ENCODE data around the gene KCNT1. TPM values are rescaled to one million over a fixed set of nuclear protein-coding genes. Genes with fewer than 3 reads are reported as not detected.

KCNT1 gene
- total and polyA plus RNA-seq, 9 donors: 3.2 to 13.1 (median 8.2) TPM

DNA sequence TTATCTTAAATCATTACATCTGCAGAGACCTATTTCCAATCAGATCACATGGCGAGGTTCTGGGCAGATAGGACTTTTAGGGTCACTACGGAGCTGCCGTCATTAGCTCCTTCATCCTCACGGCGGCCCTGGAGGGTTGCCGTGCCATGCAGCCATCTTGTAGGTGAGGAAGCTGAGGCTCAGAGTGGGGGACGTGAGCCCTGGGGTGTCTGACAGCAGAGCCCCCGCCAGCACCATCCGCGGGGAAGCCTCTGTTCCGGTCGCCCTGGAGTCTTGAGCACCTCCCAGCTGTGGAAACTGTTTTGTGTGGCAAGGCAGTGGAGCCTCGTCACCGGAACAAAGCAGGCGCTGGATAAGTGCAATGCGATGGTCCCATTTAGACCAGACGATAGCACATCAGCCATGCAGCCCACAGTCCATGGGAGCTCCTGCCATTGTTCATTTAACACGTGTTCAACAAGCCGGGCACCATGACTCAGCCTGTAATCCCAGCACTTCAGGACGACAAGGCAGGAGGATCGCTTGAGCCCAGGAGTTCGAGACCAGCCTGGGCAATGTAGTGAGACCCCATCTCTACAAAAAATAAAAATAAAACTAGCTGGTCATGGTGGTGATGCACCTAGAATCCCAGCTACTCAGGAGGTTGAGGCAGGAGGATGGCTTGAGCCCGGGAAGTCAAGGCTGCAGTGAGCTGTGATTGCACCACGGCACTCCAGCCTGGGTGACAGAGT lies 61.9 kb downstream of the KCNT1 start:
- H3K4me1 ChIP-seq (ENCODE audit: control insufficient read depth, insufficient read depth, low read length): peaks cover 19% of the 10 kb centered on the region
- no peak overlapping the region for H3K27ac ChIP-seq (ENCODE audit: low read length)
- H3K4me3 ChIP-seq (ENCODE audit: low read length): no peak overlapping the region
- DNase-seq: no peak
- peaks cover under 1% of the 10 kb centered on the region for H3K36me3 ChIP-seq (ENCODE audit: control insufficient read depth, insufficient read depth, low read length)
- no peaks in the 10 kb centered on the region for H3K27me3 ChIP-seq (ENCODE audit: control insufficient read depth, insufficient read depth, low read length)
- WGBS (ENCODE audit: insufficient coverage): 81% methylated on average over 22 of the region's 24 CpGs
- peaks cover 20% of the 10 kb centered on the region for H3K9me3 ChIP-seq (replicated peaks; ENCODE audit: control insufficient read depth, low read depth, low read length)

DNA sequence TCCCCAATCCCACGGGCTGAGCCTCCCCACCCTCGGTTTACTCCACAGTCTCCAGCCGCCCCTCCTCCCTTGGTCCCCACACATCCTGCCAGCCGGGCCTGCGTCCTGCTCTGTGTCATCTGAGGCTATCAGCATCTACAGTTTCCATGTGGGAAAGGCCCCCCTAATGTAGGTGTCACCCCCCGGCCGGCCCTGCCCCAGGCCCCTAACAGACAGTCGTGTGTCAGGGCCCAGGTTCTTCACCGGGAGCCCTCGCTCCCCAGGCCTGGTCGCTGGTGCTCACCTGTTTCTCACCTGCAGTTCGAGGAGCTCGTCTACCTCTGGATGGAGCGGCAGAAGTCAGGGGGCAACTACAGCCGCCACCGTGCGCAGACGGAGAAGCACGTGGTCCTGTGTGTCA lies 62.7 kb downstream of the KCNT1 start:
- peaks cover 20% of the 10 kb centered on the region for H3K9me3 ChIP-seq (replicated peaks; ENCODE audit: control insufficient read depth, low read depth, low read length)
- H3K36me3 ChIP-seq (ENCODE audit: control insufficient read depth, insufficient read depth, low read length): no peaks in the 10 kb centered on the region
- 88% methylated on average over 19 of the region's 19 CpGs for WGBS (ENCODE audit: insufficient coverage)
- H3K27ac ChIP-seq (ENCODE audit: low read length): no peak overlapping the region
- H3K4me3 ChIP-seq (ENCODE audit: low read length): no peak overlapping the region
- no peak for DNase-seq
- H3K4me1 ChIP-seq (ENCODE audit: control insufficient read depth, insufficient read depth, low read length): peaks cover 11% of the 10 kb centered on the region
- no peaks in the 10 kb centered on the region for H3K27me3 ChIP-seq (ENCODE audit: control insufficient read depth, insufficient read depth, low read length)

DNA sequence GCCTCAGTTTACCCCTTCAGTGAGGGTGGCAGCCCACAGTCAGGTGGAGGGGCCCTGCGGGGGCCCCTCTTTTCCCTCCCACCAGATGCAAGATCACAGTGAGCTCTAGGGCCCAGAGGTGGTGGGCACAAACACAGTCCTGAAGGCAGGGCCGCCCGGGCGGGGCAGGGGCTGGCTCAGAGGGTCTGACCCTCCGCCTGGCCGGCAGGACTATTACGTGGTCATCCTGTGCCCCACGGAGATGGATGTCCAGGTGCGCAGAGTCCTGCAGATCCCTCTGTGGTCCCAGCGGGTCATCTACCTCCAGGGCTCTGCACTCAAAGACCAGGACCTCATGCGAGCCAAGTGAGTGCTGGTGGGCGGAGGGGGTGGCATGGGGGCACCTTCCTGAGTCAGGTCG lies 63.4 kb downstream of the KCNT1 start:
- no peaks in the 10 kb centered on the region for H3K36me3 ChIP-seq (ENCODE audit: control insufficient read depth, insufficient read depth, low read length)
- peaks cover 10% of the 10 kb centered on the region for H3K4me1 ChIP-seq (ENCODE audit: control insufficient read depth, insufficient read depth, low read length)
- 97% methylated on average over 13 of the region's 13 CpGs for WGBS (ENCODE audit: insufficient coverage)
- no peak for DNase-seq
- H3K9me3 ChIP-seq (replicated peaks; ENCODE audit: control insufficient read depth, low read depth, low read length): peaks cover 20% of the 10 kb centered on the region
- no peak overlapping the region for H3K4me3 ChIP-seq (ENCODE audit: low read length)
- no peak overlapping the region for H3K27ac ChIP-seq (ENCODE audit: low read length)
- H3K27me3 ChIP-seq (ENCODE audit: control insufficient read depth, insufficient read depth, low read length): no peaks in the 10 kb centered on the region

DNA sequence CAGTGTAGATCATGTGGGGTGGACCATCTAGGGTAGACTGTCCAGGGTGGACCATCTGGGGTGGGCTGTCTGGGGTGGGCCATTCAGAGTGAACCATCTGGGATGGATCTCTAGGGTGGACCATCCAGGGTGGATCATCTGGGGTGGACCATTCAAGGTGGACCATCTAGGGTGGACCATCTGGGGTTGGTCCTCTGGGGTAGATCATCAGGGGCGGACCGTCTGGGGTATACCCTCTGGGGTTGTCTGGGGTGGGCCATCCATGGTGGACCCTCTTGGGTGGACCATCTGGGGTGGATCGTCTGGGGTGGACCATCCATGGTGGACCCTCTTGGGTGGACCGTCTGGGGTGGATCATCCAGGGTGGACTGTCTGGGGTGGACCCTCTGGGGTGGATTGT lies 64.3 kb downstream of the KCNT1 start:
- Histone ChIP-seq H3K36me3 (ENCODE audit: control insufficient read depth, insufficient read depth, low read length) (no peaks in the 10 kb centered on the region), H3K27me3 (ENCODE audit: control insufficient read depth, insufficient read depth, low read length) (no peaks in the 10 kb centered on the region), H3K27ac (ENCODE audit: low read length) (no peak overlapping the region), H3K4me3 (ENCODE audit: low read length) (no peak overlapping the region), H3K9me3 (replicated peaks; ENCODE audit: control insufficient read depth, low read depth, low read length) (peaks cover 20% of the 10 kb centered on the region), H3K4me1 (ENCODE audit: control insufficient read depth, insufficient read depth, low read length) (peaks cover 10% of the 10 kb centered on the region)
- DNase-seq: no peak
- 91% methylated on average over 4 of the region's 4 CpGs for WGBS (ENCODE audit: insufficient coverage)

DNA sequence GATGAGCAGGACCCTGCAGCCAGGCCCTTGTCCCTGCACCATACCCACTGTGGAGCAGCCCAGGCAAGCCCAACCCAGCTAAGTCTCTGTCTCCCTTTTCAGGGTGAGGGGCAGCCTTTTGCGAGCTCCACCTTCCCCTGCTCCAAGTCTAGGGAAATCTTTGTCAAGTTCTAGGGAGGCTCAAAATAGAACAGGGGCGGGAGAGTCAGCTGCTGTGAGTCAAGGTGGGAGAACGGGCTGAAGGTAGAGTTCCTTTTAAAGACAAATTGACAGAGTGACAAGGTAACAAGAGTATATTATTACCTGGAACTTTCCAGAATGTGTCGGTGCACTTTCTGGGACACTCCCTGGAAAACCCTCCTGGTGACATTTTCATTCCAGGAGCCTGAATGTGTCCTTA lies 64.7 kb downstream of the KCNT1 start:
- H3K9me3 ChIP-seq (replicated peaks; ENCODE audit: control insufficient read depth, low read depth, low read length): peaks cover 20% of the 10 kb centered on the region
- no peaks in the 10 kb centered on the region for H3K36me3 ChIP-seq (ENCODE audit: control insufficient read depth, insufficient read depth, low read length)
- H3K4me3 ChIP-seq (ENCODE audit: low read length): no peak overlapping the region
- WGBS (ENCODE audit: insufficient coverage): 87% methylated on average over 2 of the region's 4 CpGs
- DNase-seq: no peak
- H3K27me3 ChIP-seq (ENCODE audit: control insufficient read depth, insufficient read depth, low read length): no peaks in the 10 kb centered on the region
- H3K27ac ChIP-seq (ENCODE audit: low read length): no peak overlapping the region
- H3K4me1 ChIP-seq (ENCODE audit: control insufficient read depth, insufficient read depth, low read length): peaks cover 10% of the 10 kb centered on the region

DNA sequence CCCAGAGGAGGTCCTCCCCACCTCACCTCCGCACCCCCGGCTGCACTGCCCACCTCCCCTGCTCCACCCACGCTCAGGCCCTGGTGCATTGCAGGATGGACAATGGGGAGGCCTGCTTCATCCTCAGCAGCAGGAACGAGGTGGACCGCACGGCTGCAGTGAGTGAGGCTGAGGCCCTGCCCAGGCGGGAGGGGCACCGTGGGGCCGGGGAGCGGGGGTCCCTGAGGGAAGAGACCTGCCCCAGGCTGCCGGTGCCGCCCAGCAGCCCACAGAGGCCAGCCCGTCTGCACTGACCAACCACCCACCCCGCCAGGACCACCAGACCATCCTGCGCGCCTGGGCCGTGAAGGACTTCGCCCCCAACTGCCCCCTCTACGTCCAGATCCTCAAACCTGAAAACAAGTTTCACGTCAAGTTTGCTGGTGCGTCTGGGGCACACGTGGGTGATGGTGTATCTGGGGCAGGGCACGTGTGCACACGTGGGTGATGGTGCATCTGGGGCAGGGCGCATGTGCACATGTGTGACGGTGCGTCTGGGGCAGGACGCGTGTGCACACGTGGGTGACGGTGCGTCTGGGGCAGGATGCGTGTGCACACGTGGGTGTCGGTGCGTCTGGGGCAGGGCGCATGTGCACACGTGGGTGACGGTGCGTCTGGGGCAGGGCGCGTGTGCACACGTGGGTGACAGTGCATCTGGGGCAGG lies 66.7 kb downstream of the KCNT1 start:
- DNase-seq: no peak
- Histone ChIP-seq H3K4me1 (ENCODE audit: control insufficient read depth, insufficient read depth, low read length) (peaks cover 10% of the 10 kb centered on the region), H3K36me3 (ENCODE audit: control insufficient read depth, insufficient read depth, low read length) (peaks cover 5% of the 10 kb centered on the region), H3K9me3 (replicated peaks; ENCODE audit: control insufficient read depth, low read depth, low read length) (peaks cover 20% of the 10 kb centered on the region), H3K4me3 (ENCODE audit: low read length) (no peak overlapping the region), H3K27ac (ENCODE audit: low read length) (no peak overlapping the region), H3K27me3 (ENCODE audit: control insufficient read depth, insufficient read depth, low read length) (no peaks in the 10 kb centered on the region)
- WGBS (ENCODE audit: insufficient coverage): 88% methylated on average over 40 of the region's 43 CpGs

DNA sequence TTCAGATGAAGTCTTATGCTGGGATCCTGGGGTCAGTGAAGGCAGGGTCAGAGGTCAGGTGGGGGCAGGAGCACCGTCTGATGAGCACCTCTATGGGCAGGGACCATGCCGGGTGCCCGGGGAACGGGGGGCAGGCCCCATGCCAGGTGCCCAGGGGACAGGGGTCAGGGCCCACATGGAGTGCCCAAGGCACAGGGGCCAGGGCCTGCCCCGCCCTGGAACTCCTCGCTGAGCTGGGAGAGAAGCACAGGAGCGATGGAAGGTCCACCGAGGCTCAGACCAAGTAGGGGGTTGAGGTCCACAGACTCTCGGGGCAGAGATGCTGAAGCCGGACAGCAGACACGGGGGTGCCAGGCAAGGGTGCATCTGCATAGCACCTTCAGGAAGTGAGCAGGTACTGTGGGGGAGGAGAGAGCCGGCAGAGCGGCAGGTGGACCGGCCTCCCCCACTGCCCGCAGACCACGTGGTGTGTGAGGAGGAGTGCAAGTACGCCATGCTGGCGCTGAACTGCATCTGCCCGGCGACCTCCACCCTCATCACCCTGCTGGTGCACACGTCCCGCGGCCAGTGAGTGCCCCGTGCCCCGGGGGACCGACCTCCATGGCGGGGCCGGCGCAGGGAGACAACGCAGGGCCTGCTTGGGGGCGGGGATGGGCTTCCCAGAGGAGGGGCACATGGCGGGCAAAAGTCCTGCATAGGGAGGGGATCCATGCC lies 67.7 kb downstream of the KCNT1 start:
- H3K4me3 ChIP-seq (ENCODE audit: low read length): no peak overlapping the region
- H3K36me3 ChIP-seq (ENCODE audit: control insufficient read depth, insufficient read depth, low read length): peaks cover 5% of the 10 kb centered on the region
- H3K27me3 ChIP-seq (ENCODE audit: control insufficient read depth, insufficient read depth, low read length): no peaks in the 10 kb centered on the region
- no peak overlapping the region for H3K27ac ChIP-seq (ENCODE audit: low read length)
- WGBS (ENCODE audit: insufficient coverage): 85% methylated on average over 25 of the region's 32 CpGs
- peaks cover 10% of the 10 kb centered on the region for H3K4me1 ChIP-seq (ENCODE audit: control insufficient read depth, insufficient read depth, low read length)
- DNase-seq: no peak
- H3K9me3 ChIP-seq (replicated peaks; ENCODE audit: control insufficient read depth, low read depth, low read length): peaks cover 20% of the 10 kb centered on the region

DNA sequence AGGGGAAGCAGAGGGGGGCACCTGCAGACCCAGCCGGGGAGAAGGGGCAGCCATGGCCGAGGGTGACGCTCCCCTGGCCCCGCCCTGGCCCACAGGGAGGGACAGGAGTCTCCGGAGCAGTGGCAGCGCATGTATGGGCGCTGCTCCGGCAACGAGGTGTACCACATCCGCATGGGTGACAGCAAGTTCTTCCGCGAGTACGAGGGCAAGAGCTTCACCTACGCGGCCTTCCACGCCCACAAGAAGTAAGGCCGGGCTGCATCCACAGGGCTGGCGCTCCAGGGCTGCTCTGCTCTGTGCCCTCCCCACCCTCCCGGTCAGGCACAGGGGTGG lies 68.2 kb downstream of the KCNT1 start:
- peaks cover 20% of the 10 kb centered on the region for H3K9me3 ChIP-seq (replicated peaks; ENCODE audit: control insufficient read depth, low read depth, low read length)
- peaks cover 5% of the 10 kb centered on the region for H3K36me3 ChIP-seq (ENCODE audit: control insufficient read depth, insufficient read depth, low read length)
- DNase-seq: no peak
- H3K4me1 ChIP-seq (ENCODE audit: control insufficient read depth, insufficient read depth, low read length): peaks cover 10% of the 10 kb centered on the region
- WGBS (ENCODE audit: insufficient coverage): 72% methylated on average over 19 of the region's 19 CpGs
- H3K4me3 ChIP-seq (ENCODE audit: low read length): no peak overlapping the region
- no peak overlapping the region for H3K27ac ChIP-seq (ENCODE audit: low read length)
- no peaks in the 10 kb centered on the region for H3K27me3 ChIP-seq (ENCODE audit: control insufficient read depth, insufficient read depth, low read length)

DNA sequence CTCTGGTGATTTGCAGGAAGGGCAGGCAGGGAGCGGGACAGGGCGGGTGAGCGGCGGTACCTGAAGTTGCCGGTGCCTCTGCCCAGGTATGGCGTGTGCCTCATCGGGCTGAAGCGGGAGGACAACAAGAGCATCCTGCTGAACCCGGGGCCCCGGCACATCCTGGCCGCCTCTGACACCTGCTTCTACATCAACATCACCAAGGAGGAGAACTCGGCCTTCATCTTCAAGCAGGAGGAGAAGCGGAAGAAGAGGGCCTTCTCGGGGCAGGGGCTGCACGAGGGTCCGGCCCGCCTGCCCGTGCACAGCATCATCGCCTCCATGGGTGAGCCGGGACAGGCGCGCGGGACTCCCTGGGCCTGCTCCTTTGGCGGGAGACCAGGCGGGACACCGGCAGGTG lies 68.8 kb downstream of the KCNT1 start:
- 83% methylated on average over 25 of the region's 26 CpGs for WGBS (ENCODE audit: insufficient coverage)
- Histone ChIP-seq H3K36me3 (ENCODE audit: control insufficient read depth, insufficient read depth, low read length) (peaks cover 5% of the 10 kb centered on the region), H3K4me1 (ENCODE audit: control insufficient read depth, insufficient read depth, low read length) (peaks cover 10% of the 10 kb centered on the region), H3K9me3 (replicated peaks; ENCODE audit: control insufficient read depth, low read depth, low read length) (peaks cover 14% of the 10 kb centered on the region), H3K27me3 (ENCODE audit: control insufficient read depth, insufficient read depth, low read length) (no peaks in the 10 kb centered on the region), H3K27ac (ENCODE audit: low read length) (no peak overlapping the region), H3K4me3 (ENCODE audit: low read length) (no peak overlapping the region)
- no peak for DNase-seq

DNA sequence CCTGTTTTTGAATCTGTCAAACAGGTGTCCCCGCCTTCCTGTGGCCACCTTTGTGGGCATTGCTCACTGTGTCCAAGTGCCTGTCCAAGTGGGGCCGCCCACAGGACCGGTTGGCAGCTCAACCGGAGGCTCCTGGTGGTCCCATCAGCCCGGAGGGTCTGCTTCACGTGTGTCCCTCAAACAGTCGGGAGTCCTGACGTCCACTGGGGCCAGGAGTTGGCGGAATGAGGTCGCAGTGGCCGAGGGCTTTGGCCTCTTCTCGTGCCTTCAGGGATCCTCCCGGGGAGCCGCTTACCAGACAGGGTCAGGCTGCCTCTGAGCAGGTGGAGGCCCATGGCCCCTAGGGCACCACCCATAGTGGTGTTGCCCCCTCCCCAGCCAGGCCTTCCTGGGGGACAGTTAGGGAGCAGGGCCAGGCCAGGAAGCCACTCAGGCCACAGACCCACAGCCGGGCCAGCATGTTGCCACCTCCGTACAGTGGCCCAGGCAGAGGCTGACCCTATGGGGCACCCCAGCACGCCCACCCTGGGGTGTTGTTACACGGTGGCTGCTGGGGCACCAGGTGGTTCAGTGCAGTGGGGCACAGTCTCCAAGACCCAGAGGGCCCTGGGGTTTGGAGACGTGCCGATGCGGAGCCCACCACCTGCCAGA lies 69.5 kb downstream of the KCNT1 start:
- H3K4me3 ChIP-seq (ENCODE audit: low read length): no peak overlapping the region
- DNase-seq: no peak
- WGBS (ENCODE audit: insufficient coverage): 84% methylated on average over 20 of the region's 21 CpGs
- peaks cover 5% of the 10 kb centered on the region for H3K36me3 ChIP-seq (ENCODE audit: control insufficient read depth, insufficient read depth, low read length)
- H3K27ac ChIP-seq (ENCODE audit: low read length): no peak overlapping the region
- peaks cover 10% of the 10 kb centered on the region for H3K4me1 ChIP-seq (ENCODE audit: control insufficient read depth, insufficient read depth, low read length)
- H3K9me3 ChIP-seq (replicated peaks; ENCODE audit: control insufficient read depth, low read depth, low read length): peaks cover 6% of the 10 kb centered on the region
- H3K27me3 ChIP-seq (ENCODE audit: control insufficient read depth, insufficient read depth, low read length): no peaks in the 10 kb centered on the region
